ENCODE results near the gene DEPDC1. TPM values are rescaled to one million over a fixed set of nuclear protein-coding genes. Genes with fewer than 3 reads are reported as not detected.

DEPDC1 gene
- total and polyA plus RNA-seq, 2 donors (not counting 1 experiment from before 2014, with no cell fraction given): 0.03 to 0.07 TPM

DNA sequence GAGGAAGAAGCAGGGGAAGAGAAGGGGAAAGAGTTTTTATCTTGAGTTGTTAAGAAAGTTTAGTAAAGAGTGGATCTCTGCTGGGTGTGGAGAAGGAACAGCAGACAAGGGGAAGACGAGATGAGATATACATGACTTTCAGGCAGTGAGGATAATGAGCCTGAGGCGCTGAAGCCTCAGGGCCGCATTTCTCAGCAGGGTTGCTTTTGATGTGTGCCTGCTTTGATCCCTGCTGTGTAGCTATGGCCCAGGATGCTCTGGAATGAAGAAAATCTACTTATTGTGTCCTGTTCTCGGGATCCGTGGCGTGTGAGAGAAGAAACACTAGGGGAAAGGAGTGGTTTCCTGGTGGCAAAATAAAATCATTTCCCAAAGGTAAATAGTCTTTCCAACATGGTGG, 32.0 kb downstream of the DEPDC1 start:
- peaks cover 21% of the 10 kb centered on the region for H3K27me3 Mint-ChIP-seq
- no peaks in the 10 kb centered on the region for H4K20me1 ChIP-seq (ENCODE audit: control insufficient read depth, insufficient read depth, low read length, poor library complexity, severe bottlenecking)
- no peak for TF ChIP-seq EZH2 (IDR thresholded peaks at IDR 0.05; ENCODE audit: borderline replicate concordance, insufficient read depth, low read depth, low read length, poor library complexity, severe bottlenecking)
- TF ChIP-seq, protein P1, sequence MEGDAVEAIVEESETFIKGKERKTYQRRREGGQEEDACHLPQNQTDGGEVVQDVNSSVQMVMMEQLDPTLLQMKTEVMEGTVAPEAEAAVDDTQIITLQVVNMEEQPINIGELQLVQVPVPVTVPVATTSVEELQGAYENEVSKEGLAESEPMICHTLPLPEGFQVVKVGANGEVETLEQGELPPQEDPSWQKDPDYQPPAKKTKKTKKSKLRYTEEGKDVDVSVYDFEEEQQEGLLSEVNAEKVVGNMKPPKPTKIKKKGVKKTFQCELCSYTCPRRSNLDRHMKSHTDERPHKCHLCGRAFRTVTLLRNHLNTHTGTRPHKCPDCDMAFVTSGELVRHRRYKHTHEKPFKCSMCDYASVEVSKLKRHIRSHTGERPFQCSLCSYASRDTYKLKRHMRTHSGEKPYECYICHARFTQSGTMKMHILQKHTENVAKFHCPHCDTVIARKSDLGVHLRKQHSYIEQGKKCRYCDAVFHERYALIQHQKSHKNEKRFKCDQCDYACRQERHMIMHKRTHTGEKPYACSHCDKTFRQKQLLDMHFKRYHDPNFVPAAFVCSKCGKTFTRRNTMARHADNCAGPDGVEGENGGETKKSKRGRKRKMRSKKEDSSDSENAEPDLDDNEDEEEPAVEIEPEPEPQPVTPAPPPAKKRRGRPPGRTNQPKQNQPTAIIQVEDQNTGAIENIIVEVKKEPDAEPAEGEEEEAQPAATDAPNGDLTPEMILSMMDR (IDR thresholded peaks at IDR 0.05): no peak
- H3K79me2 ChIP-seq (ENCODE audit: control insufficient read depth, insufficient read depth, low read length): no peaks in the 10 kb centered on the region
- H3K4me3 ChIP-seq (ENCODE audit: control extremely low read depth in 1 of 5, extremely low read depth in 1 of 5, insufficient read depth in 1 of 5, low read depth in 2 of 5, low read length in 4 of 5): no peak overlapping the region
- ChIA-PET POLR2A (no interaction called here), CTCF (no interaction called here)
- WGBS (ENCODE audit: insufficient coverage): 85% methylated on average over 6 of the region's 6 CpGs
- no peak overlapping the region for H3K9ac ChIP-seq (ENCODE audit: low read length)
- H3K36me3 ChIP-seq (replicated peaks in 1 of 2; ENCODE audit: control extremely low read depth in 1 of 2, control insufficient read depth in 1 of 2, extremely low read depth in 1 of 2, insufficient read depth in 2 of 2, low read length in 1 of 2): no peaks in the 10 kb centered on the region
- intact Hi-C loops (cut with micrococcal nuclease): no loop called here
- H3K27ac ChIP-seq (ENCODE audit: low read length in 2 of 2): no peak overlapping the region
- no peak overlapping the region for H3K4me2 ChIP-seq (replicated peaks; ENCODE audit: low read depth, low read length, poor library complexity, severe bottlenecking)
- no peaks in the 10 kb centered on the region for H3K4me1 ChIP-seq (ENCODE audit: control insufficient read depth in 2 of 2, insufficient read depth in 2 of 2, low read length in 2 of 2)
- H3K4me3 Mint-ChIP-seq: no peak overlapping the region
- H3K27ac Mint-ChIP-seq: no peak overlapping the region
- H3K9me3 ChIP-seq (ENCODE audit: control extremely low read depth in 1 of 3, control insufficient read depth in 2 of 3, insufficient read depth in 1 of 3, low read length in 2 of 3): peaks cover 0 to 7% (median 4%) of the 10 kb centered on the region in 3 donors
- peaks cover 0 to 2% (median 0%) of the 10 kb centered on the region in 4 experiments for H3K27me3 ChIP-seq (replicated peaks in 1 of 4; ENCODE audit: control extremely low read depth in 1 of 4, control insufficient read depth in 3 of 4, insufficient read depth in 4 of 4, low read length in 3 of 4)
- H3K9me3 Mint-ChIP-seq (ENCODE audit: insufficient read depth): peaks cover 8% of the 10 kb centered on the region
- ATAC-seq (ENCODE audit: low read depth) (no peak), DNase-seq (no peak)
- H2AFZ ChIP-seq (ENCODE audit: insufficient read depth, low read depth, low read length, poor library complexity, severe bottlenecking): no peak overlapping the region
- H3K4me1 Mint-ChIP-seq: no peaks in the 10 kb centered on the region

DNA sequence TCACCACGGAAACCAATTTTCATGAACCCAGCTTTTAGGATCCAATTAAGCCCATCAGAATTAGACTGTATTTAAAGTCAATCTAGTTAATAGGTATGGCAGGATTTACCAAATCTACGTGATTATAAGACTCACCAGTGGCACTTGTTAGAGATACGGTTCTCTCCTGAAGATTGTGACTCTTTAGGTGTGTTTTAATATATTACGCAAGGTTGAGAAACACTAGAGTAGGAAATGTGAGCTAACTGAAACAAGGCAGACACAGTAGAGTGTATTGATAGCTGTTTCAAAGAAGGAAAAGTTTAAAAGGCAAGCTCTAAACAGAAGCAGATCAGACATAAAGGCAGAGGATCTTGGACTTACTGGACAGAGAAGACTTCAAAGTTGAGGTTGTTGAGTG, 35.9 kb downstream of the DEPDC1 start:
- no peaks in the 10 kb centered on the region for H4K20me1 ChIP-seq (ENCODE audit: control insufficient read depth, insufficient read depth, low read length, poor library complexity, severe bottlenecking)
- ChIA-PET POLR2A (no interaction called here), CTCF (no interaction called here)
- no peaks in the 10 kb centered on the region for H3K4me1 ChIP-seq (ENCODE audit: control insufficient read depth in 2 of 2, insufficient read depth in 2 of 2, low read length in 2 of 2)
- H2AFZ ChIP-seq (ENCODE audit: insufficient read depth, low read depth, low read length, poor library complexity, severe bottlenecking): no peak overlapping the region
- no peaks in the 10 kb centered on the region for H3K4me1 Mint-ChIP-seq
- H3K9me3 Mint-ChIP-seq (ENCODE audit: insufficient read depth): peaks cover 8% of the 10 kb centered on the region
- intact Hi-C loops (cut with micrococcal nuclease): no loop called here
- no peaks in the 10 kb centered on the region for H3K36me3 ChIP-seq (replicated peaks in 1 of 2; ENCODE audit: control extremely low read depth in 1 of 2, control insufficient read depth in 1 of 2, extremely low read depth in 1 of 2, insufficient read depth in 2 of 2, low read length in 1 of 2)
- no peaks in the 10 kb centered on the region for H3K79me2 ChIP-seq (ENCODE audit: control insufficient read depth, insufficient read depth, low read length)
- no peak overlapping the region for H3K4me3 Mint-ChIP-seq
- H3K27ac Mint-ChIP-seq: no peak overlapping the region
- H3K4me3 ChIP-seq (ENCODE audit: control extremely low read depth in 1 of 5, extremely low read depth in 1 of 5, insufficient read depth in 1 of 5, low read depth in 2 of 5, low read length in 4 of 5): no peak overlapping the region
- H3K9ac ChIP-seq (ENCODE audit: low read length): no peak overlapping the region
- H3K27me3 ChIP-seq (replicated peaks in 1 of 4; ENCODE audit: control extremely low read depth in 1 of 4, control insufficient read depth in 3 of 4, insufficient read depth in 4 of 4, low read length in 3 of 4): peaks cover 0 to 2% (median 0%) of the 10 kb centered on the region in 4 experiments
- no peak overlapping the region for H3K27ac ChIP-seq (ENCODE audit: low read length in 2 of 2)
- TF ChIP-seq EZH2 (IDR thresholded peaks at IDR 0.05; ENCODE audit: borderline replicate concordance, insufficient read depth, low read depth, low read length, poor library complexity, severe bottlenecking): no peak
- TF ChIP-seq, protein P1 (IDR thresholded peaks at IDR 0.05): no peak
- WGBS (ENCODE audit: insufficient coverage): 100% methylated on average over 3 of the region's 4 CpGs
- peaks cover 0 to 7% (median 4%) of the 10 kb centered on the region in 3 donors for H3K9me3 ChIP-seq (ENCODE audit: control extremely low read depth in 1 of 3, control insufficient read depth in 2 of 3, insufficient read depth in 1 of 3, low read length in 2 of 3)
- no peak overlapping the region for H3K4me2 ChIP-seq (replicated peaks; ENCODE audit: low read depth, low read length, poor library complexity, severe bottlenecking)
- ATAC-seq (ENCODE audit: low read depth) (no peak), DNase-seq (no peak)
- H3K27me3 Mint-ChIP-seq: peaks cover 26% of the 10 kb centered on the region
